ENCODE data around the gene CACNA2D2.

GRCh38 chr3:50408443-50408944 lies 94.9 kb downstream of the CACNA2D2 start:
- TF ChIP-seq CTCF (IDR thresholded peaks at IDR 0.05; ENCODE audit: insufficient read depth, low read depth, low read length): no peak
- no peak for TF ChIP-seq EZH2 (IDR thresholded peaks at IDR 0.05; ENCODE audit: insufficient read depth, low read length)
